K562 (cell line): Measurements from ENCODE around the gene ACY1. TPM values are rescaled to one million over a fixed set of nuclear protein-coding genes. Genes with fewer than 3 reads are reported as not detected.
A peak's percentile ranks its signal among the peaks of the same experiment; 100 is the strongest.

Experiments
- ATAC-seq: fragments of 200-7000 bp; cut with Tn5 transposase; 3 replicates; pipeline ENCODE4 v1.9.1; 2020; ENCODE audit warnings: moderate library complexity
- BruUV-seq: library from RNA; stranded (reverse); fragments of 400-500 nt; replicated peaks from 2 replicates; lab custom pipeline; 2021; lab: Mats Ljungman, UMichigan
- CTCF ChIA-PET: fragments of 300-600 bp; formaldehyde crosslinking; extraction: SDS; loops from one replicate; lab custom pipeline; 2021; ENCODE audit warnings: low intra/inter-chr PET ratio; lab: Yijun Ruan, JAX
- POLR2A ChIA-PET: fragments of 300-600, 350-650 bp; sonication (Branson Sonifier 250); formaldehyde crosslinking; extraction: SDS; loops from one replicate; lab custom pipeline; 2021; ENCODE audit warnings: antibody characterized with exemption, inconsistent platforms; lab: Yijun Ruan, JAX
- DNase-seq, 4 experiments: peaks; one replicate each; pipeline versions ENCODE4 v3.0.0 to v3.0.0-alpha.2; 2011 to 2018; ENCODE audit warnings: low spot score in 3 of 4, mixed read lengths in 3 of 4; ENCODE audit errors: extremely low read depth in 1 of 4
- FAIRE-seq: peaks from 2 replicates; lab custom pipeline; 2011; peaks lifted over from hg19 to GRCh38; lab: Jason Lieb, UNC
- H2AFZ ChIP-seq: 2 replicates; pipeline ENCODE4 v1.6.0; 2011; ENCODE audit warnings: low read depth, low read length, control low read depth, inconsistent platforms
- H3K27ac ChIP-seq: fragments of 200-600 bp; 3 replicates; pipeline ENCODE4 v1.8.0; 2011; ENCODE audit warnings: low read depth, mild to moderate bottlenecking, control low read depth, inconsistent platforms, low read length, moderate library complexity, mixed read lengths; ENCODE audit errors: extremely low read depth
- H3K27me3 ChIP-seq, 2 experiments: fragments of 300-600 bp in 1 of 2; 2 replicates in 1 of 2; 3 replicates in 1 of 2; pipeline versions ENCODE4 v1.6.0 to v1.8.0; 2011; ENCODE audit warnings: inconsistent platforms in 2 of 2, low read length in 2 of 2, mild to moderate bottlenecking in 1 of 2, mixed read lengths in 1 of 2, moderate library complexity in 1 of 2; ENCODE audit not compliant: control insufficient read depth in 2 of 2, insufficient read depth in 2 of 2
- H3K36me3 ChIP-seq: fragments of 300-600 bp; 3 replicates; pipeline ENCODE4 v1.8.0; 2011; ENCODE audit warnings: mild to moderate bottlenecking, low read length, inconsistent platforms; ENCODE audit not compliant: control insufficient read depth, insufficient read depth
- H3K4me1 ChIP-seq, 2 experiments: fragments of 200-600 bp in 1 of 2; replicated peaks in 1 of 2; 2 replicates in 1 of 2; 3 replicates in 1 of 2; pipeline versions ENCODE4 v1.5.1 to v1.8.0; 2011; ENCODE audit warnings: inconsistent platforms in 2 of 2, low read length in 2 of 2, mild to moderate bottlenecking in 1 of 2, mixed read lengths in 1 of 2, moderate library complexity in 1 of 2; ENCODE audit not compliant: control insufficient read depth in 2 of 2, insufficient read depth in 2 of 2
- H3K4me2 ChIP-seq: 2 replicates; pipeline ENCODE4 v1.6.1; 2011; ENCODE audit warnings: low read length, control low read depth, inconsistent platforms, mixed read lengths; ENCODE audit not compliant: insufficient read depth
- H3K4me3 ChIP-seq: fragments of 200-600 bp; sonication (generic), shearing (Covaris generic); 2 replicates; pipeline ENCODE4 v1.5.1; 2016; ENCODE audit warnings: control low read depth, inconsistent platforms
- H3K79me2 ChIP-seq: fragments of 200-600 bp; 3 replicates; pipeline ENCODE4 v1.8.0; 2011; ENCODE audit warnings: low read length, inconsistent platforms; ENCODE audit not compliant: control insufficient read depth, insufficient read depth
- H3K9ac ChIP-seq, 2 experiments: 2 replicates each; pipeline versions ENCODE4 v1.6.0 to v1.6.1; 2011; ENCODE audit warnings: low read depth in 2 of 2, low read length in 2 of 2, control low read depth in 1 of 2, inconsistent platforms in 1 of 2, mild to moderate bottlenecking in 1 of 2, mixed read lengths in 1 of 2; ENCODE audit not compliant: insufficient read depth in 1 of 2
- H3K9me1 ChIP-seq: one replicate; pipeline ENCODE4 v1.6.0; 2011; ENCODE audit warnings: inconsistent platforms, mild to moderate bottlenecking, low read length, moderate library complexity; ENCODE audit not compliant: control insufficient read depth, insufficient read depth
- H3K9me3 ChIP-seq: replicated peaks from 2 replicates; pipeline ENCODE4 v1.5.1; 2011; ENCODE audit warnings: low read depth, low read length, inconsistent platforms; ENCODE audit not compliant: control insufficient read depth, insufficient read depth
- H4K20me1 ChIP-seq: replicated peaks from 2 replicates; pipeline ENCODE4 v1.6.1; 2011; ENCODE audit warnings: low read length, inconsistent platforms, mixed read lengths; ENCODE audit not compliant: control insufficient read depth, insufficient read depth
- GTF2E2 ChIP-seq: fragments of 200-800 bp; sonication (Bioruptor generic); IDR thresholded peaks from 2 replicates; pipeline ENCODE4 v1.6.1; 2016; ENCODE audit warnings: missing genetic modification characterization, missing compliant biosample characterization
- LCOR ChIP-seq: sonication (generic); formaldehyde crosslinking; IDR thresholded peaks from 2 replicates; pipeline ENCODE4 v1.8.0; 2022; ENCODE audit warnings: mild to moderate bottlenecking, missing genetic modification reagents
- MEF2D ChIP-seq: conservative IDR thresholded peaks from 2 replicates; pipeline ENCODE4 v1.6.1; 2016; ENCODE audit warnings: low read depth, missing genetic modification characterization, missing compliant biosample characterization
- RB1 ChIP-seq: fragments of 450-650 bp; IDR thresholded peaks from 2 replicates; pipeline ENCODE4 v1.6.1; 2017; ENCODE audit warnings: low read depth, mild to moderate bottlenecking
- U2AF1 ChIP-seq: fragments of 200-400 bp; formaldehyde crosslinking; optimal IDR thresholded peaks from 2 replicates; pipeline ENCODE3; 2017; ENCODE audit warnings: mild to moderate bottlenecking, low read depth, low read length, moderate library complexity
- ZBTB17 ChIP-seq: fragments of 450-650 bp; formaldehyde crosslinking; IDR thresholded peaks from 2 replicates; pipeline ENCODE4 v1.4.0; 2020; ENCODE audit warnings: mild to moderate bottlenecking
- WGBS: fragments of 100-300 bp; shearing (Covaris generic); methylation state at CpG from one replicate; pipeline ENCODE4 v1.1.6; 2016; ENCODE audit warnings: low coverage, mixed read lengths; ENCODE audit not compliant: insufficient coverage; ENCODE audit errors: missing lambda C conversion rate; 5-methylcytosine and 5-hydroxymethylcytosine counted together
- in situ Hi-C: fragments of 300-500 bp; cut with MboI; formaldehyde crosslinking; loops from 4 replicates; pipeline ENCODE4 v1.15.0; 2018; ENCODE audit warnings: inconsistent platforms, mixed read lengths
- intact Hi-C: fragments of 100-400 bp; cut with micrococcal nuclease; formaldehyde crosslinking; loops from 2 replicates; pipeline ENCODE4 v1.14.2; 2022
- polyA plus RNA-seq, 8 experiments: library from polyadenylated mRNA; depleted of rRNA in 4 of 8; stranded (reverse) in 5 of 8; unstranded in 3 of 8; fragments of >200 nt; fragmentation: Nextera tagmentation in 2 of 8; fragmentation: Illumina TruSeq in 1 of 8; extraction: Ambion mirVana in 2 of 8; extraction: Trizol in 1 of 8; gene quantifications; 2 replicates each; pipeline versions ENCODE4 v1.2.1 to v1.2.3, GENCODE V29; 2011 to 2014; ENCODE audit warnings: inconsistent platforms in 1 of 8, missing spikeins in 1 of 8
- total RNA-seq, 7 experiments: library from RNA; depleted of rRNA in 6 of 7; stranded (reverse); fragments of >200 nt in 6 of 7; fragmentation: Illumina TruSeq in 2 of 7; extraction: Trizol in 2 of 7; gene quantifications; 2 replicates each; pipeline versions ENCODE4 v1.2.1 to v1.2.3, GENCODE V29; 2011 to 2021; ENCODE audit warnings: low replicate concordance in 1 of 7
- TF ChIP-seq, protein P1 (sequence below), 2 experiments: fragments of 450-650 bp in 1 of 2; sonication (generic) in 1 of 2; formaldehyde crosslinking in 1 of 2; IDR thresholded peaks; 2 replicates each; pipeline versions ENCODE4 v1.7.1 to v1.9.0; 2016 to 2022; ENCODE audit warnings: inconsistent platforms in 1 of 2, mild to moderate bottlenecking in 1 of 2, missing genetic modification reagents in 1 of 2
- TF ChIP-seq, protein P2 (sequence below), 2 experiments: fragments of 450-650 bp; conservative IDR thresholded peaks; 2 replicates each; pipeline ENCODE4 v1.6.1; 2017; ENCODE audit warnings: mild to moderate bottlenecking in 2 of 2, moderate library complexity in 2 of 2

The ACY1 gene
- total and polyA plus RNA-seq, 9 of the 15 experiments (the other 6 are each of a cell fraction or from before 2014, with no cell fraction given), result 70.7 to 195 (median 123) TPM

DNA sequence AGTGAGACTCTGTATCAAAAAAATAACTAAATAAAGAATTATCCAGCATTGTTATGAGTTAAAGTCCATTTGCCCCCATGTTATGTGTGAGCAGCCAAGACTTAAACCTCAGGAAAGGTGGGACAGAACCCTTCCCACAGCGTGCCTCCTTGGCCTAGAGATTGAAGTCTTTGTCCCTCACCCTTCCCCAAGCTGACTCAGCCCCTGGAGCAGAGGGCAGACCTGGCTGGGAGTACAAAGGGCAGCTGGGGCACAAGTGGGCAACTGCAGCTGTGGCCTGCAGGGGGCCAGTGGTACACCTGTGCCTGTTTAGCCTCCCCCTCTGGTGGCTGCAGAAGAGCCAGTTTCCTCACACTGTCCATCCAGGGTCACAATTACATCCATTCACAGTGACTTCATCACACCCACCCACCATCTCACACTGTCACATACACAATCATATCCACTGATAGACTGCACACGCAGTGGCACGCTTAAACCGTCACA is 940 bp upstream of the ACY1 start (continued):
- TF ChIP-seq RB1, result 0 out of 2 replicates have a peak, but pooled peaks have one; percentile 16
- TF ChIP-seq MEF2D, result no peak

DNA sequence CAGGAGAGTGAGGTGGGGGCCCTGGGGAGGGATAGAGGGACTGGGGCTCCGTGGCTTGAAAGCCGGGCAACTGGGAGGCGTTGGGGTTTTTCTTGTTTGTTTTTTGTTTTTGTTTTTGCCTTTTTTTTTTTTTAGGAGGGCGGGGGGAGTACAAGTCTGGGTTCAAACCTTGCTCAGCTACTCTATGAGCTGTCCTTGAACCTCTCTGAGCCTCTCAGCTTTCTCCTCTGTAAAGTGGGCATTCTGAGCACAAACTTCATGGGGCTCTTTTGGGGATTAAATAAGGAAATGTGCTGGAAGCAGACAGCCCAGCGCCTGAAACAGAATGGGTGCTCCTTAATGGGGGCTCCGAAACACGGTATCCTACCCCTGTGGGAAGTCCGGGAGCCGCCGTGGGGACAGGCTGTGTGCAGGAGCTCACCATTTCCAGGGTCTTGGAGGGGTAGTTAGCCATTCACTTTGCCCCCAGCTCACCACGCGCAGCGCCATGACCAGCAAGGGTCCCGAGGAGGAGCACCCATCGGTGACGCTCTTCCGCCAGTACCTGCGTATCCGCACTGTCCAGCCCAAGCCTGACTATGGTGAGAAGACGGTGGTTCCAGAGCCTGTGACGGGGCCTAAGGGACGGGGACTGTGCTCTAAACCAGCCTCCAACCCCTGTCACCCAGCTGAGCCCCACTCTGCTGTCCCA is 388 bp downstream of the ACY1 start:
- H3K4me2 ChIP-seq, result peak overlapping the region; percentile 96
- H3K27ac ChIP-seq, result peak overlapping the region; percentile 91
- peaks cover 28% of the 10 kb centered on the region; the same call in 2 of the 3 replicates for H3K36me3 ChIP-seq
- peak overlapping the region; percentile 94 to 97 for H3K9ac ChIP-seq
- intact Hi-C loops (loop anchor here (1.0 kb wide), 1 partner anchor 8 kb away; no protein-coding TSS in a partner anchor), in situ Hi-C loops (no loop called here)
- H3K9me1 ChIP-seq, result no peaks in the 10 kb centered on the region
- H3K4me1 ChIP-seq, result peaks cover 35 to 65% of the 10 kb centered on the region in 2 experiments; a peak in 4 of 5 replicates
- H3K27me3 ChIP-seq, result no peaks in the 10 kb centered on the region
- no peaks in the 10 kb centered on the region for H3K9me3 ChIP-seq
- 2% methylated on average over 21 of the region's 22 CpGs for WGBS
- peak overlapping the region; percentile 51; the same call in 1 of the 2 replicates for H2AFZ ChIP-seq
- ATAC-seq (peak; percentile 52), FAIRE-seq (no peak), DNase-seq (peak in 3 of 4 experiments; percentile 25 to 57 (median 36))
- POLR2A ChIA-PET, result interaction anchor here (0.5 to 5.2 kb wide), 5 partner anchors 10 to 42 kb away, joined by 3 to 105 read pairs (median 4); partner anchors contain the start of genes ABHD14A, ABHD14B, PARP3 and RPL29
- H4K20me1 ChIP-seq, result no peaks in the 10 kb centered on the region
- BruUV-seq, result TSS peak; percentile 92
- CTCF ChIA-PET, result no interaction called here
- H3K4me3 ChIP-seq, result peak overlapping the region; percentile 55
- peaks cover 47% of the 10 kb centered on the region for H3K79me2 ChIP-seq
- TF ChIP-seq ZBTB17 (CRISPR knock-in tag) (no peak), LCOR (no peak), GTF2E2 (tag) (0 out of 2 replicates have a peak, but pooled peaks have one; percentile 12), U2AF1 (no peak)
- TF ChIP-seq, protein P1, sequence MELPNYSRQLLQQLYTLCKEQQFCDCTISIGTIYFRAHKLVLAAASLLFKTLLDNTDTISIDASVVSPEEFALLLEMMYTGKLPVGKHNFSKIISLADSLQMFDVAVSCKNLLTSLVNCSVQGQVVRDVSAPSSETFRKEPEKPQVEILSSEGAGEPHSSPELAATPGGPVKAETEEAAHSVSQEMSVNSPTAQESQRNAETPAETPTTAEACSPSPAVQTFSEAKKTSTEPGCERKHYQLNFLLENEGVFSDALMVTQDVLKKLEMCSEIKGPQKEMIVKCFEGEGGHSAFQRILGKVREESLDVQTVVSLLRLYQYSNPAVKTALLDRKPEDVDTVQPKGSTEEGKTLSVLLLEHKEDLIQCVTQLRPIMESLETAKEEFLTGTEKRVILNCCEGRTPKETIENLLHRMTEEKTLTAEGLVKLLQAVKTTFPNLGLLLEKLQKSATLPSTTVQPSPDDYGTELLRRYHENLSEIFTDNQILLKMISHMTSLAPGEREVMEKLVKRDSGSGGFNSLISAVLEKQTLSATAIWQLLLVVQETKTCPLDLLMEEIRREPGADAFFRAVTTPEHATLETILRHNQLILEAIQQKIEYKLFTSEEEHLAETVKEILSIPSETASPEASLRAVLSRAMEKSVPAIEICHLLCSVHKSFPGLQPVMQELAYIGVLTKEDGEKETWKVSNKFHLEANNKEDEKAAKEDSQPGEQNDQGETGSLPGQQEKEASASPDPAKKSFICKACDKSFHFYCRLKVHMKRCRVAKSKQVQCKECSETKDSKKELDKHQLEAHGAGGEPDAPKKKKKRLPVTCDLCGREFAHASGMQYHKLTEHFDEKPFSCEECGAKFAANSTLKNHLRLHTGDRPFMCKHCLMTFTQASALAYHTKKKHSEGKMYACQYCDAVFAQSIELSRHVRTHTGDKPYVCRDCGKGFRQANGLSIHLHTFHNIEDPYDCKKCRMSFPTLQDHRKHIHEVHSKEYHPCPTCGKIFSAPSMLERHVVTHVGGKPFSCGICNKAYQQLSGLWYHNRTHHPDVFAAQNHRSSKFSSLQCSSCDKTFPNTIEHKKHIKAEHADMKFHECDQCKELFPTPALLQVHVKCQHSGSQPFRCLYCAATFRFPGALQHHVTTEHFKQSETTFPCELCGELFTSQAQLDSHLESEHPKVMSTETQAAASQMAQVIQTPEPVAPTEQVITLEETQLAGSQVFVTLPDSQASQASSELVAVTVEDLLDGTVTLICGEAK (IDR thresholded peaks at IDR 0.05), result peak; percentile 4; the same call in 1 of the 2 replicates
- TF ChIP-seq, protein P1 (CRISPR knock-in tag; IDR thresholded peaks at IDR 0.05), result no peak
- TF ChIP-seq, protein P2, sequence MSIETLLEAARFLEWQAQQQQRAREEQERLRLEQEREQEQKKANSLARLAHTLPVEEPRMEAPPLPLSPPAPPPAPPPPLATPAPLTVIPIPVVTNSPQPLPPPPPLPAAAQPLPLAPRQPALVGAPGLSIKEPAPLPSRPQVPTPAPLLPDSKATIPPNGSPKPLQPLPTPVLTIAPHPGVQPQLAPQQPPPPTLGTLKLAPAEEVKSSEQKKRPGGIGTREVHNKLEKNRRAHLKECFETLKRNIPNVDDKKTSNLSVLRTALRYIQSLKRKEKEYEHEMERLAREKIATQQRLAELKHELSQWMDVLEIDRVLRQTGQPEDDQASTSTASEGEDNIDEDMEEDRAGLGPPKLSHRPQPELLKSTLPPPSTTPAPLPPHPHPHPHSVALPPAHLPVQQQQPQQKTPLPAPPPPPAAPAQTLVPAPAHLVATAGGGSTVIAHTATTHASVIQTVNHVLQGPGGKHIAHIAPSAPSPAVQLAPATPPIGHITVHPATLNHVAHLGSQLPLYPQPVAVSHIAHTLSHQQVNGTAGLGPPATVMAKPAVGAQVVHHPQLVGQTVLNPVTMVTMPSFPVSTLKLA (conservative IDR thresholded peaks at IDR 0.05), result no peak; a peak in 1 of 4 replicates
